Measurements from ENCODE around the gene SNX10.

Gene SNX10

GRCh38 chr7:26368542-26368941, 76.9 kb downstream of the SNX10 start:
- TF ChIP-seq TCF12 (IDR thresholded peaks at IDR 0.05; ENCODE audit: low read depth) (no peak), RAD21 (IDR thresholded peaks at IDR 0.05; ENCODE audit: low read depth) (peak; percentile 10; the same call in 1 of the 2 replicates)

DNA sequence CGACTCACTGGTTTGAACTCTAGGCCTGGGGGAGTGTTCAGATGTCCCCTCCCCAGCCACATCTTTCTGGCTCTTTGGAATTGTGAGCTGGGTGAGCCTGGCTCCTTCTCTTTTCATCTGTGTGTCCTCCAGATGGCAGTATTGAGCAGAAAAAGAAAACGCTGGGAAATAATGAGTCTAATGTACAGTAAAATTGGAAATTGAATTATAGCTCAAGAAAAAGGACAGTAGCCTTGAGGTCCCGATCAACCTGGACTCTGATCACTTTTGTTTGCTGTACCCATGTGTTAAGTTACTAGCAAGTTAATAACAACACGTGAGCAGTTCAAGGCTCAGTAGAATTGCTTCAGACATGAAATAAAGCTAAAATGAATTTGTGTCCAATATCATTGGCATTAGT, 77.9 kb downstream of the SNX10 start:
- TF ChIP-seq RAD21 (IDR thresholded peaks at IDR 0.05; ENCODE audit: low read depth) = peak; percentile 77
- TF ChIP-seq CEBPB (IDR thresholded peaks at IDR 0.05) = no peak
- no peak for TF ChIP-seq FOXM1 (IDR thresholded peaks at IDR 0.05; ENCODE audit: borderline replicate concordance, low read depth)
- TF ChIP-seq REST (IDR thresholded peaks at IDR 0.05; ENCODE audit: low read depth) = no peak

- no peak for TF ChIP-seq EP300 (IDR thresholded peaks at IDR 0.05; ENCODE audit: borderline replicate concordance)
- no peak for TF ChIP-seq ZBTB7A (IDR thresholded peaks at IDR 0.05; ENCODE audit: low read depth)
- no peak for TF ChIP-seq TEAD4 (IDR thresholded peaks at IDR 0.05)
- TF ChIP-seq YY1 (IDR thresholded peaks at IDR 0.05; ENCODE audit: low read depth) = no peak
- TF ChIP-seq EGR1 (IDR thresholded peaks at IDR 0.05) = no peak
- no peak for TF ChIP-seq TAF1 (IDR thresholded peaks at IDR 0.05; ENCODE audit: low read depth)
- TF ChIP-seq, protein P1, sequence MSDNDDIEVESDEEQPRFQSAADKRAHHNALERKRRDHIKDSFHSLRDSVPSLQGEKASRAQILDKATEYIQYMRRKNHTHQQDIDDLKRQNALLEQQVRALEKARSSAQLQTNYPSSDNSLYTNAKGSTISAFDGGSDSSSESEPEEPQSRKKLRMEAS (IDR thresholded peaks at IDR 0.05) = no peak
- no peak for TF ChIP-seq FOXM1 (IDR thresholded peaks at IDR 0.05; ENCODE audit: borderline replicate concordance, low read depth)
- TF ChIP-seq RAD21 (IDR thresholded peaks at IDR 0.05; ENCODE audit: low read depth) = no peak
- no peak for TF ChIP-seq CEBPB (IDR thresholded peaks at IDR 0.05)
- TF ChIP-seq CREB1 (IDR thresholded peaks at IDR 0.05; ENCODE audit: low read depth) = no peak
- TF ChIP-seq, protein P2, sequence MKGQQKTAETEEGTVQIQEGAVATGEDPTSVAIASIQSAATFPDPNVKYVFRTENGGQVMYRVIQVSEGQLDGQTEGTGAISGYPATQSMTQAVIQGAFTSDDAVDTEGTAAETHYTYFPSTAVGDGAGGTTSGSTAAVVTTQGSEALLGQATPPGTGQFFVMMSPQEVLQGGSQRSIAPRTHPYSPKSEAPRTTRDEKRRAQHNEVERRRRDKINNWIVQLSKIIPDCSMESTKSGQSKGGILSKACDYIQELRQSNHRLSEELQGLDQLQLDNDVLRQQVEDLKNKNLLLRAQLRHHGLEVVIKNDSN (IDR thresholded peaks at IDR 0.05) = no peak
- TF ChIP-seq REST (IDR thresholded peaks at IDR 0.05; ENCODE audit: low read depth) = no peak
- no peak for TF ChIP-seq TCF12 (IDR thresholded peaks at IDR 0.05; ENCODE audit: low read depth)
- TF ChIP-seq NFIC (IDR thresholded peaks at IDR 0.05) = no peak
Observed at GRCh38 chr7:26370011-26370410, 78.3 kb downstream of the SNX10 start.

- TF ChIP-seq, protein P2 (IDR thresholded peaks at IDR 0.05) = no peak
- no peak for TF ChIP-seq FOXM1 (IDR thresholded peaks at IDR 0.05; ENCODE audit: borderline replicate concordance, low read depth)
- no peak for TF ChIP-seq TCF12 (IDR thresholded peaks at IDR 0.05; ENCODE audit: low read depth)
- no peak for TF ChIP-seq EGR1 (IDR thresholded peaks at IDR 0.05)
- no peak for TF ChIP-seq EP300 (IDR thresholded peaks at IDR 0.05; ENCODE audit: borderline replicate concordance)
- no peak for TF ChIP-seq RAD21 (IDR thresholded peaks at IDR 0.05; ENCODE audit: low read depth)
- no peak for TF ChIP-seq REST (IDR thresholded peaks at IDR 0.05; ENCODE audit: low read depth)
- no peak for TF ChIP-seq TEAD4 (IDR thresholded peaks at IDR 0.05)
- TF ChIP-seq CREB1 (IDR thresholded peaks at IDR 0.05; ENCODE audit: low read depth) = no peak
Observed at GRCh38 chr7:26372249-26372648, 80.6 kb downstream of the SNX10 start.

- TF ChIP-seq EGR1 (IDR thresholded peaks at IDR 0.05) = no peak
- TF ChIP-seq REST (IDR thresholded peaks at IDR 0.05; ENCODE audit: low read depth) = no peak
- TF ChIP-seq, protein P1 (IDR thresholded peaks at IDR 0.05) = no peak
- TF ChIP-seq TCF12 (IDR thresholded peaks at IDR 0.05; ENCODE audit: low read depth) = no peak
- no peak for TF ChIP-seq TAF1 (IDR thresholded peaks at IDR 0.05; ENCODE audit: low read depth)
- TF ChIP-seq YY1 (IDR thresholded peaks at IDR 0.05; ENCODE audit: low read depth) = no peak
- TF ChIP-seq RAD21 (IDR thresholded peaks at IDR 0.05; ENCODE audit: low read depth) = no peak
- TF ChIP-seq TEAD4 (IDR thresholded peaks at IDR 0.05) = no peak
- TF ChIP-seq CEBPB (IDR thresholded peaks at IDR 0.05) = no peak
- TF ChIP-seq, protein P2 (IDR thresholded peaks at IDR 0.05) = no peak
- TF ChIP-seq NFIC (IDR thresholded peaks at IDR 0.05) = no peak
- TF ChIP-seq FOXM1 (IDR thresholded peaks at IDR 0.05; ENCODE audit: borderline replicate concordance, low read depth) = no peak
- no peak for TF ChIP-seq ZBTB7A (IDR thresholded peaks at IDR 0.05; ENCODE audit: low read depth)
- no peak for TF ChIP-seq EP300 (IDR thresholded peaks at IDR 0.05; ENCODE audit: borderline replicate concordance)
- TF ChIP-seq CREB1 (IDR thresholded peaks at IDR 0.05; ENCODE audit: low read depth) = no peak
Observed at GRCh38 chr7:26372704-26373103, 81.0 kb downstream of the SNX10 start.

Measured in Ishikawa (cell line).